Tibial artery (tissue), 4 donors: Measurements from ENCODE around the gene MAPK4.

Experiments used
- DNase-seq, 2 donors: peaks; one replicate each; pipeline ENCODE4 v3.0.0-alpha.2; 2019
- H3K27ac ChIP-seq, 2 donors: fragments of 200-600 bp; sonication (generic) in 1 of 2; 1 replicate in 1 of 2; 2 replicates in 1 of 2; pipeline ENCODE4 v1.5.1; 2018 to 2019; ENCODE audit warnings: mild to moderate bottlenecking in 1 of 2
- H3K27me3 ChIP-seq, 2 donors: fragments of 200-600 bp; sonication (generic) in 1 of 2; one replicate each; pipeline versions ENCODE4 v1.5.1 to v1.6.0; 2016 to 2019
- H3K36me3 ChIP-seq, 3 donors: fragments of 200-600 bp; sonication (generic) in 2 of 3; one replicate each; pipeline ENCODE4 v1.5.1; 2016 to 2019; ENCODE audit warnings: mild to moderate bottlenecking in 2 of 3
- H3K4me1 ChIP-seq, 4 donors: fragments of 200-600 bp; sonication (generic) in 2 of 4; 1 replicate in 3 of 4; 2 replicates in 1 of 4; pipeline ENCODE4 v1.5.1; 2016 to 2019
- H3K4me3 ChIP-seq, 2 donors: fragments of 200-600 bp; sonication (generic) in 1 of 2; 1 replicate in 1 of 2; 2 replicates in 1 of 2; pipeline ENCODE4 v1.5.1; 2018 to 2019; ENCODE audit warnings: mild to moderate bottlenecking in 2 of 2
- H3K9me3 ChIP-seq, 3 donors: fragments of 200-600 bp; sonication (generic) in 1 of 3; one replicate each; pipeline ENCODE4 v1.5.1; 2016 to 2019
- intact Hi-C: fragments of 100-400 bp; cut with DNase I; formaldehyde crosslinking; loops from one replicate; pipeline ENCODE4 v1.15.0; 2023; ENCODE audit warnings: low total_unique reads
- TF ChIP-seq, protein P1 (sequence below), 2 experiments: fragments of 200-600 bp in 1 of 2; fragments of 450-650 bp in 1 of 2; IDR thresholded peaks; one replicate each; pipeline ENCODE4 v1.5.1; 2017 to 2019; ENCODE audit warnings: antibody characterized with exemption in 2 of 2, mild to moderate bottlenecking in 1 of 2, moderate library complexity in 1 of 2

MAPK4 gene

DNA sequence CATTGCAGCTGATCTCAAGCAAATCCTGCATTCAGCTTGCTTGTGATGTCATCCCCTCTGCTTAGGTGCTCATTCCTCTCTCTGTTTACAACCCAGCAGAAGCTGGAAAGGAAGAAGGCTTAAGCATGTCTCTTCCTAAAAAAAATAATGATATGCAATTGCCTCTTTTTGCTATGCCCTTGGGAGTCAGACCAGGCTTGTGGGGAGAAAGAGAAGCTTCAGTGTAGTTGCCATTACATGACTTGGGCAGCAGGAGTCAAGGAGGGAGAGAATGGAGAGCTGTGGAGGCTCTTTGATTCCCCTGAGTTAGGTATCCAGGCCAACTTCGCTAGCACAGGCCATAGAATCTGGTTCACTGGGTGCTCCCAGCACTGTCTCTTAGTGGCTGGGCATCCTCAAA is 101.1 kb downstream of the MAPK4 start:
- no peak overlapping the region for H3K27ac ChIP-seq
- intact Hi-C loops, result loop anchor here (10.0 kb wide), 1 partner anchor 106 kb away; no protein-coding TSS in a partner anchor

DNA sequence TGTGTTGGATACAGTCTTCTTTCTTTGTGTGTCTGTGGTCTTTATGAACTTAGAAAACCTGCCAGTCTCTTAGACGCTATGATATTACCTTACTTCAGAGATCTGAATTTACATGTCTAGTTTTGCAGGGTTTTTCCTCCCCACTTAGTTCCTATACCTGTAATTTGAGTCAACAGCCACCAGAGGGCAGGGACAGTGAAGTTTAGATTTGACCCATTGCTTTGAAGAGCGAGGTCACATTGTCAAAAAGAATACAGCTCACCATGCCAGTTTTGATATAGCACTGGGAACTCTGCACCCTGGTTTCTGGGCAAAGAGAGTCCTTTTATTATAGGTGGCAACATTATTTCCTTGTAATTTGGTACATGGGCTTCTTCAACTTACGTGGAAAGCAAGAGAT is 102.3 kb downstream of the MAPK4 start:
- Histone ChIP-seq H3K4me3 (no peak overlapping the region), H3K27me3 (no peaks in the 10 kb centered on the region), H3K27ac (no peak overlapping the region), H3K9me3 (peaks cover 0 to 5% (median 0%) of the 10 kb centered on the region in 3 donors), H3K4me1 (peaks cover 0 to 50% (median 9%) of the 10 kb centered on the region in 4 donors), H3K36me3 (peaks cover 0 to 4% (median 0%) of the 10 kb centered on the region in 3 donors)
- intact Hi-C loops, result loop anchor here (10.0 kb wide), 1 partner anchor 107 kb away; no protein-coding TSS in a partner anchor
- TF ChIP-seq, protein P1, sequence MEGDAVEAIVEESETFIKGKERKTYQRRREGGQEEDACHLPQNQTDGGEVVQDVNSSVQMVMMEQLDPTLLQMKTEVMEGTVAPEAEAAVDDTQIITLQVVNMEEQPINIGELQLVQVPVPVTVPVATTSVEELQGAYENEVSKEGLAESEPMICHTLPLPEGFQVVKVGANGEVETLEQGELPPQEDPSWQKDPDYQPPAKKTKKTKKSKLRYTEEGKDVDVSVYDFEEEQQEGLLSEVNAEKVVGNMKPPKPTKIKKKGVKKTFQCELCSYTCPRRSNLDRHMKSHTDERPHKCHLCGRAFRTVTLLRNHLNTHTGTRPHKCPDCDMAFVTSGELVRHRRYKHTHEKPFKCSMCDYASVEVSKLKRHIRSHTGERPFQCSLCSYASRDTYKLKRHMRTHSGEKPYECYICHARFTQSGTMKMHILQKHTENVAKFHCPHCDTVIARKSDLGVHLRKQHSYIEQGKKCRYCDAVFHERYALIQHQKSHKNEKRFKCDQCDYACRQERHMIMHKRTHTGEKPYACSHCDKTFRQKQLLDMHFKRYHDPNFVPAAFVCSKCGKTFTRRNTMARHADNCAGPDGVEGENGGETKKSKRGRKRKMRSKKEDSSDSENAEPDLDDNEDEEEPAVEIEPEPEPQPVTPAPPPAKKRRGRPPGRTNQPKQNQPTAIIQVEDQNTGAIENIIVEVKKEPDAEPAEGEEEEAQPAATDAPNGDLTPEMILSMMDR (IDR thresholded peaks at IDR 0.05), result no peak
- no peak for DNase-seq

More for the DNA sequence above, 101.1 kb downstream of the MAPK4 start:
- no peak for DNase-seq
- Histone ChIP-seq H3K4me1 (peaks cover 0 to 55% (median 18%) of the 10 kb centered on the region in 4 donors), H3K27me3 (no peaks in the 10 kb centered on the region), H3K9me3 (peaks cover 0 to 5% (median 0%) of the 10 kb centered on the region in 3 donors), H3K36me3 (peaks cover 0 to 4% (median 0%) of the 10 kb centered on the region in 3 donors), H3K4me3 (no peak overlapping the region)
- TF ChIP-seq, protein P1 (IDR thresholded peaks at IDR 0.05), result no peak

DNA sequence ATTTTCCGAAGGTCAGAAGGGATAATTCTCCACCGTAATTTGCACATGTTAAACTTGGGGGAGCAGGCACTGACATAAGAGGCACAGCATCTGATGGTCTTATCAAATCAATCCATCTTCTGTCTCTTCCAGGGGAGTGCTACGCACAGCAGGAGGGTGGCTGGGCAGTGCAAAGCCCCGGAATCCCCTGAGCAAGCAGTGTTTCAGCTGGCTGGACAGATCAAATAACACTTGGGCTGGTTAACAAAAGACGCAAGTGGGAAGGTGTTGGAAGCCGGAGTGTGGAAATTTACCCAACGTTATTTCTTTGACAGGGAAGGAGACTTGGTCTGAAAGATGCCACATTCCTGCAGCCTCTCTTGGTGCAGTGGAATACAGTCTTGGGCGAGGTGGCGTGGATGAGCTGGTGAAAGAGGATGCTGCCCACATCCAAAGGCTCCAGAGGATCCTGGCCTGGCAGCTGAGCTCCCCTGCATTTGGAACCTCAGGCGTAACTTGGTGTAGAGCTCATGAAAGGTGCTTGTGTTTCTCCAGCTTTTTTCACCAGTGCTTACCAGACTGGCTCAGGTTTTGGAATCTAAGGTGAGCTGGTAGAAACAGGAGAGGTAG is 103.0 kb downstream of the MAPK4 start:
- H3K9me3 ChIP-seq, result peaks cover 0 to 5% (median 0%) of the 10 kb centered on the region in 3 donors
- H3K4me1 ChIP-seq, result peaks cover 0 to 44% (median 8%) of the 10 kb centered on the region in 4 donors
- H3K27me3 ChIP-seq, result no peaks in the 10 kb centered on the region
- no peak overlapping the region for H3K4me3 ChIP-seq
- no peak for DNase-seq
- intact Hi-C loops, result loop anchor here (10.0 kb wide), 1 partner anchor 108 kb away; no protein-coding TSS in a partner anchor
- TF ChIP-seq, protein P1 (IDR thresholded peaks at IDR 0.05), result no peak
- peaks cover 0 to 4% (median 0%) of the 10 kb centered on the region in 3 donors for H3K36me3 ChIP-seq
- no peak overlapping the region for H3K27ac ChIP-seq

DNA sequence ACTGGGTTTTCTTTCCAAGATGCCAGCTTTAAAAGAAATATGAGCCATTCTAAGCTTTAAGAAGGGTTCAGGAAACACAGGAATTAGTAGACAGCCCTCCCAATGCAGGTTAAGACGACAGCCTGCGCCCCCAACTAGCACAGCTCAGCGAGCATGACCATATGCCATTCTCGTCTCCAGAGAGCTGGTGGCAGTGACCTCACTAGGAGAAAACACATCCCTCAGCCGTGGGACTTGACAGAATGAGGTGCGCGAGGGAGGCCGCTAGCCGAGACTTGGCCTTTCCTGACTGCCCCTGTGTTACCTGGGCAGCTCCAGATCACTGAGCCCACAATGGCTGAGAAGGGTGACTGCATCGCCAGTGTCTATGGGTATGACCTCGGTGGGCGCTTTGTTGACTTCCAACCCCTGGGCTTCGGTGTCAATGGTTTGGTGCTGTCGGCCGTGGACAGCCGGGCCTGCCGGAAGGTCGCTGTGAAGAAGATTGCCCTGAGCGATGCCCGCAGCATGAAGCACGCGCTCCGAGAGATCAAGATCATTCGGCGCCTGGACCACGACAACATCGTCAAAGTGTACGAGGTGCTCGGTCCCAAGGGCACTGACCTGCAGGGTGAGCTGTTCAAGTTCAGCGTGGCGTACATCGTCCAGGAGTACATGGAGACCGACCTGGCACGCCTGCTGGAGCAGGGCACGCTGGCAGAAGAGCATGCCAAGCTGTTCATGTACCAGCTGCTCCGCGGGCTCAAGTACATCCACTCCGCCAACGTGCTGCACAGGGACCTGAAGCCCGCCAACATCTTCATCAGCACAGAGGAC is 103.9 kb downstream of the MAPK4 start:
- Histone ChIP-seq H3K36me3 (peaks cover 0 to 4% (median 0%) of the 10 kb centered on the region in 3 donors), H3K27me3 (no peaks in the 10 kb centered on the region), H3K27ac (no peak overlapping the region), H3K4me1 (peaks cover 0 to 34% (median 8%) of the 10 kb centered on the region in 4 donors), H3K9me3 (peaks cover 0 to 5% (median 0%) of the 10 kb centered on the region in 3 donors), H3K4me3 (no peak overlapping the region)
- no peak for DNase-seq
- intact Hi-C loops, result loop anchor here (10.0 kb wide), 1 partner anchor 109 kb away; no protein-coding TSS in a partner anchor
- TF ChIP-seq, protein P1 (IDR thresholded peaks at IDR 0.05), result no peak

DNA sequence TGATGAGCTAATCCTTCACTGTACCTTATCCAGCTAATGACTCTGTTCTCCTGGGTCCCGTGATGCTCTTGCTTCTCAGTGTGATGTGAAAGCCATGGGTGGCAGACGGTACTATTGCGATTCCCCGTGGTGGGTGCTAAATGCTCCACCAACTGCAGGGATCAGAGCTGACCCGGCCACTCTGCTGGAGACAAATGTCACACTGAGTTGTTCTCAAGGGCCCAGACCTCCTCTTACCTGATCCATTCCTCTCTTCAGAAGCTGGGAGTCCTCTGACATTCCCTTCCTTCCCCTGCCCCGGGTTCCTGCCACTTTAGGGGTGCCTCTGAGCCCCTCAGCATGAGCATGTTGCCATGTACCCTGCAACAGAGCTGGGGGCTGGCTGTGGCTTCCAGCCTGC is 105.1 kb downstream of the MAPK4 start:
- Histone ChIP-seq H3K4me3 (no peak overlapping the region), H3K27me3 (no peaks in the 10 kb centered on the region), H3K4me1 (peaks cover 0 to 22% (median 4%) of the 10 kb centered on the region in 4 donors), H3K27ac (peak overlapping the region in 1 of 2 donors; percentile 18), H3K36me3 (peaks cover 0 to 4% (median 0%) of the 10 kb centered on the region in 3 donors), H3K9me3 (peaks cover 0 to 5% (median 0%) of the 10 kb centered on the region in 3 donors)
- intact Hi-C loops, result loop anchor here (5.0 to 10.0 kb wide), 2 partner anchors 110 to 117 kb away; no protein-coding TSS in a partner anchor
- no peak for DNase-seq
- TF ChIP-seq, protein P1 (IDR thresholded peaks at IDR 0.05), result no peak
